Gastrocnemius medialis (tissue), 4 donors: Measurements from ENCODE around the gene ARRB1.

ENCODE experiments used
- POLR2A ChIP-seq, 2 donors: fragments of 450-650 bp; IDR thresholded peaks; one replicate each; pipeline ENCODE4 v1.6.1; 2017; ENCODE audit warnings: antibody characterized with exemption in 2 of 2, mild to moderate bottlenecking in 2 of 2, moderate library complexity in 2 of 2
- TF ChIP-seq, protein P1 (sequence below), 5 experiments: fragments of 450-650 bp in 3 of 5; fragments of 200-600 bp in 2 of 5; sonication (generic) in 2 of 5; IDR thresholded peaks in 4 of 5; conservative IDR thresholded peaks in 1 of 5; 1 replicate in 4 of 5; 2 replicates in 1 of 5; pipeline ENCODE4 v1.5.1; 2016 to 2019; ENCODE audit warnings: antibody characterized with exemption in 5 of 5, mild to moderate bottlenecking in 3 of 5, moderate library complexity in 3 of 5

GRCh38 chr11:75225794-75226193, 125.7 kb downstream of the ARRB1 start:
- TF ChIP-seq POLR2A (IDR thresholded peaks at IDR 0.05), result no peak
- TF ChIP-seq, protein P1, sequence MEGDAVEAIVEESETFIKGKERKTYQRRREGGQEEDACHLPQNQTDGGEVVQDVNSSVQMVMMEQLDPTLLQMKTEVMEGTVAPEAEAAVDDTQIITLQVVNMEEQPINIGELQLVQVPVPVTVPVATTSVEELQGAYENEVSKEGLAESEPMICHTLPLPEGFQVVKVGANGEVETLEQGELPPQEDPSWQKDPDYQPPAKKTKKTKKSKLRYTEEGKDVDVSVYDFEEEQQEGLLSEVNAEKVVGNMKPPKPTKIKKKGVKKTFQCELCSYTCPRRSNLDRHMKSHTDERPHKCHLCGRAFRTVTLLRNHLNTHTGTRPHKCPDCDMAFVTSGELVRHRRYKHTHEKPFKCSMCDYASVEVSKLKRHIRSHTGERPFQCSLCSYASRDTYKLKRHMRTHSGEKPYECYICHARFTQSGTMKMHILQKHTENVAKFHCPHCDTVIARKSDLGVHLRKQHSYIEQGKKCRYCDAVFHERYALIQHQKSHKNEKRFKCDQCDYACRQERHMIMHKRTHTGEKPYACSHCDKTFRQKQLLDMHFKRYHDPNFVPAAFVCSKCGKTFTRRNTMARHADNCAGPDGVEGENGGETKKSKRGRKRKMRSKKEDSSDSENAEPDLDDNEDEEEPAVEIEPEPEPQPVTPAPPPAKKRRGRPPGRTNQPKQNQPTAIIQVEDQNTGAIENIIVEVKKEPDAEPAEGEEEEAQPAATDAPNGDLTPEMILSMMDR (IDR thresholded peaks at IDR 0.05 in 4 of 5, conservative IDR thresholded peaks at IDR 0.05 in 1 of 5), result no peak
